ENCODE measurements around the gene GLE1.

Gene GLE1

GRCh38 chr9:128540634-128541360, 36.3 kb downstream of the GLE1 start:
- no peak for DNase-seq (ENCODE audit: extremely low spot score)
- POLR2A ChIA-PET = interaction anchor here (0.8 to 1.1 kb wide), 2 partner anchors 10 to 11 kb away, joined by 3 read pairs; partner anchors contain the start of gene SPTAN1
- CTCF ChIA-PET = interaction anchor here (0.6 kb wide), 1 partner anchor 19 kb away, joined by 6 read pairs; no protein-coding TSS in a partner anchor
- TF ChIP-seq HDGF (IDR thresholded peaks at IDR 0.05; ENCODE audit: borderline replicate concordance) (no peak), FOXA1 (IDR thresholded peaks at IDR 0.05) (no peak), CTBP1 (IDR thresholded peaks at IDR 0.05; ENCODE audit: borderline replicate concordance) (no peak), ELF4 (IDR thresholded peaks at IDR 0.05) (no peak), ARNT (IDR thresholded peaks at IDR 0.05) (no peak), L3MBTL2 (conservative IDR thresholded peaks at IDR 0.05) (no peak), BHLHE40 (IDR thresholded peaks at IDR 0.05; ENCODE audit: borderline replicate concordance) (no peak), PKNOX1 (IDR thresholded peaks at IDR 0.05) (no peak), TARDBP (IDR thresholded peaks at IDR 0.05) (no peak), LEF1 (IDR thresholded peaks at IDR 0.05; ENCODE audit: borderline replicate concordance) (no peak), FOXM1 (IDR thresholded peaks at IDR 0.05; ENCODE audit: borderline replicate concordance) (no peak), FOXK2 (IDR thresholded peaks at IDR 0.05) (no peak), SUZ12 (IDR thresholded peaks at IDR 0.05) (no peak), NFRKB (IDR thresholded peaks at IDR 0.05) (no peak)

GRCh38 chr9:128546504-128546903, 42.0 kb downstream of the GLE1 start:
- no peak for TF ChIP-seq ELF4 (IDR thresholded peaks at IDR 0.05)
- TF ChIP-seq L3MBTL2 (conservative IDR thresholded peaks at IDR 0.05) = no peak
- TF ChIP-seq ZNF384 (IDR thresholded peaks at IDR 0.05) = no peak
- TF ChIP-seq TARDBP (IDR thresholded peaks at IDR 0.05) = no peak
- no peak for TF ChIP-seq SUZ12 (IDR thresholded peaks at IDR 0.05)
- no peak for TF ChIP-seq LEF1 (IDR thresholded peaks at IDR 0.05; ENCODE audit: borderline replicate concordance)
- TF ChIP-seq FOXA1 (IDR thresholded peaks at IDR 0.05) = no peak
- no peak for DNase-seq (ENCODE audit: extremely low spot score)
- POLR2A ChIA-PET = no interaction called here
- CTCF ChIA-PET = no interaction called here

- ChIA-PET POLR2A (no interaction called here), CTCF (no interaction called here)
- TF ChIP-seq ELF4 (IDR thresholded peaks at IDR 0.05) = no peak
- no peak for TF ChIP-seq BHLHE40 (IDR thresholded peaks at IDR 0.05; ENCODE audit: borderline replicate concordance)
- TF ChIP-seq ZNF384 (IDR thresholded peaks at IDR 0.05) = no peak
- TF ChIP-seq HDGF (IDR thresholded peaks at IDR 0.05; ENCODE audit: borderline replicate concordance) = no peak
- TF ChIP-seq FOXA1 (IDR thresholded peaks at IDR 0.05) = no peak
- TF ChIP-seq LEF1 (IDR thresholded peaks at IDR 0.05; ENCODE audit: borderline replicate concordance) = no peak
- DNase-seq (ENCODE audit: extremely low spot score) = no peak
Observed at GRCh38 chr9:128548876-128549275, 44.4 kb downstream of the GLE1 start.

GRCh38 chr9:128550226-128550625, 45.7 kb downstream of the GLE1 start:
- CTCF ChIA-PET = no interaction called here
- POLR2A ChIA-PET = interaction anchor here (0.6 to 3.2 kb wide), 6 partner anchors 9 to 222 kb away, joined by 3 to 22 read pairs (median 3); partner anchors contain the start of genes GLE1 and ZDHHC12

GRCh38 chr9:128550770-128551656, 46.5 kb downstream of the GLE1 start:
- POLR2A ChIA-PET = interaction anchor here (0.6 to 3.2 kb wide), 6 partner anchors 10 to 221 kb away, joined by 3 to 22 read pairs (median 3); partner anchors contain the start of genes GLE1 and ZDHHC12

More at GRCh38 chr9:128550226-128550625, 45.7 kb downstream of the GLE1 start:
- no peak for DNase-seq (ENCODE audit: extremely low spot score)
- TF ChIP-seq FOXM1 (IDR thresholded peaks at IDR 0.05; ENCODE audit: borderline replicate concordance) = no peak
- TF ChIP-seq FOXA1 (IDR thresholded peaks at IDR 0.05) = no peak
- no peak for TF ChIP-seq SUZ12 (IDR thresholded peaks at IDR 0.05)
- no peak for TF ChIP-seq SP1 (IDR thresholded peaks at IDR 0.05)
- TF ChIP-seq TARDBP (IDR thresholded peaks at IDR 0.05) = no peak
- TF ChIP-seq L3MBTL2 (conservative IDR thresholded peaks at IDR 0.05) = no peak
- no peak for TF ChIP-seq BHLHE40 (IDR thresholded peaks at IDR 0.05; ENCODE audit: borderline replicate concordance)
- no peak for TF ChIP-seq LEF1 (IDR thresholded peaks at IDR 0.05; ENCODE audit: borderline replicate concordance)
- TF ChIP-seq FOXK2 (IDR thresholded peaks at IDR 0.05) = no peak

GRCh38 chr9:128551657-128552152, 47.2 kb downstream of the GLE1 start:
- CTCF ChIA-PET = no interaction called here
- POLR2A ChIA-PET = interaction anchor here (0.6 to 3.2 kb wide), 7 partner anchors 12 to 66 kb away, joined by 3 to 22 read pairs (median 3); partner anchors contain the start of gene GLE1
- DNase-seq (ENCODE audit: extremely low spot score) = peak; percentile 84
- TF ChIP-seq SP1 (IDR thresholded peaks at IDR 0.05) (no peak), FOXA1 (IDR thresholded peaks at IDR 0.05) (no peak), ELF4 (IDR thresholded peaks at IDR 0.05) (no peak), BHLHE40 (IDR thresholded peaks at IDR 0.05; ENCODE audit: borderline replicate concordance) (no peak), NFRKB (IDR thresholded peaks at IDR 0.05) (no peak), FOXK2 (IDR thresholded peaks at IDR 0.05) (no peak)

More at GRCh38 chr9:128550770-128551656, 46.5 kb downstream of the GLE1 start:
- TF ChIP-seq ARNT (IDR thresholded peaks at IDR 0.05) = no peak
- no peak for TF ChIP-seq CTBP1 (IDR thresholded peaks at IDR 0.05; ENCODE audit: borderline replicate concordance)
- no peak for TF ChIP-seq FOXA1 (IDR thresholded peaks at IDR 0.05)
- CTCF ChIA-PET = no interaction called here
- DNase-seq (ENCODE audit: extremely low spot score) = no peak
